Bronchial epithelial cell (primary cell): ENCODE measurements around the gene DNAH12. TPM values are rescaled to one million over a fixed set of nuclear protein-coding genes. Genes with fewer than 3 reads are reported as not detected.

ENCODE experiments used
- total RNA-seq: library from RNA; depleted of rRNA; stranded (reverse); fragments of >200 nt; gene quantifications from 2 replicates; pipeline ENCODE4 v1.2.1, GENCODE V29; 2014

Gene DNAH12
- total RNA-seq, 1 donor from 2014 or later, result under 0.01 TPM

Other genes starting within 250 kb of the DNAH12 start
- 12.6 and 14.7 TPM in 2 replicates for gene PDE12, start 11.9 kb upstream of the DNAH12 start, total RNA-seq
- gene ARF4, start 53.0 kb upstream of the DNAH12 start, total RNA-seq, result 91.4 and 96.9 TPM in 2 replicates
- gene DENND6A, start 148.7 kb upstream of the DNAH12 start, total RNA-seq, result 21.8 and 26.1 TPM in 2 replicates
- 50.3 and 67.5 TPM in 2 replicates for gene SLMAP, start 212.0 kb upstream of the DNAH12 start, total RNA-seq